HG02938 (cell line): ENCODE measurements around the gene STK39.
A peak's percentile ranks its signal among the peaks of the same experiment; 100 is the strongest.

Experiments
- ATAC-seq: cut with Tn5 transposase; IDR thresholded peaks from one replicate; pipeline ENCODE4 v1.9.1; 2021; ENCODE audit warnings: mild to moderate bottlenecking, moderate library complexity; ENCODE audit not compliant: unreplicated experiment

The STK39 gene

GRCh38 chr2:168165985-168166901 is 81.2 kb downstream of the STK39 start:
- ATAC-seq, result no peak

- ATAC-seq, result no peak
Observed at GRCh38 chr2:168165397-168165796, 82.0 kb downstream of the STK39 start.

GRCh38 chr2:168160897-168161296 is 86.5 kb downstream of the STK39 start:
- ATAC-seq, result peak; percentile 67

GRCh38 chr2:168159754-168160585 is 87.4 kb downstream of the STK39 start:
- ATAC-seq, result no peak

GRCh38 chr2:168158586-168158985 is 88.8 kb downstream of the STK39 start:
- no peak for ATAC-seq

GRCh38 chr2:168157926-168158325 is 89.5 kb downstream of the STK39 start:
- ATAC-seq, result no peak

- no peak for ATAC-seq
Observed at GRCh38 chr2:168157070-168157469, 90.3 kb downstream of the STK39 start.

- no peak for ATAC-seq
Observed at GRCh38 chr2:168156661-168157060, 90.7 kb downstream of the STK39 start.

- ATAC-seq, result no peak
Observed at GRCh38 chr2:168155680-168156079, 91.7 kb downstream of the STK39 start.

GRCh38 chr2:168155046-168155445 is 92.3 kb downstream of the STK39 start:
- no peak for ATAC-seq

- ATAC-seq, result no peak
Observed at GRCh38 chr2:168152902-168153530, 94.4 kb downstream of the STK39 start.

- no peak for ATAC-seq
Observed at GRCh38 chr2:168149986-168150385, 97.4 kb downstream of the STK39 start.

- ATAC-seq, result no peak
Observed at GRCh38 chr2:168149150-168149974, 98.0 kb downstream of the STK39 start.

GRCh38 chr2:168147830-168148794 is 99.3 kb downstream of the STK39 start:
- no peak for ATAC-seq

- ATAC-seq, result no peak
Observed at GRCh38 chr2:168146892-168147810, 100.2 kb downstream of the STK39 start.

- no peak for ATAC-seq
Observed at GRCh38 chr2:168145426-168146310, 101.7 kb downstream of the STK39 start.

GRCh38 chr2:168145011-168145410 is 102.4 kb downstream of the STK39 start:
- ATAC-seq, result no peak
